HepG2 (cell line): ENCODE measurements around the gene DUSP12.

ENCODE experiments used
- ATF3 ChIP-seq: sonication (generic); formaldehyde crosslinking; IDR thresholded peaks from 2 replicates; pipeline ENCODE4 v1.4.0; 2020; ENCODE audit warnings: missing genetic modification reagents
- CEBPZ ChIP-seq: IDR thresholded peaks from 2 replicates; pipeline ENCODE4 v1.6.1; 2012; ENCODE audit warnings: low read length, improper control_type of control experiment
- EP300 ChIP-seq, 3 experiments: sonication (generic) in 1 of 3; formaldehyde crosslinking in 1 of 3; IDR thresholded peaks; 2 replicates each; pipeline versions ENCODE4 v1.5.1 to v1.6.1; 2011 to 2020; ENCODE audit warnings: low read depth in 2 of 3, low read length in 2 of 3, borderline replicate concordance in 1 of 3, improper control_type of control experiment in 1 of 3, mild to moderate bottlenecking in 1 of 3, missing genetic modification reagents in 1 of 3, moderate library complexity in 1 of 3
- FOXA1 ChIP-seq, 2 experiments: fragments of 450-650 bp in 1 of 2; sonication (generic) in 1 of 2; formaldehyde crosslinking in 1 of 2; IDR thresholded peaks; 2 replicates each; pipeline versions ENCODE4 v1.4.0 to v1.6.1; 2016 to 2020; ENCODE audit warnings: missing genetic modification reagents in 1 of 2
- JDP2 ChIP-seq: sonication (generic); formaldehyde crosslinking; IDR thresholded peaks from 2 replicates; pipeline ENCODE4 v1.8.1; 2022; ENCODE audit warnings: missing genetic modification reagents, borderline replicate concordance
- MAFK ChIP-seq, 2 experiments: IDR thresholded peaks in 1 of 2; conservative IDR thresholded peaks in 1 of 2; 2 replicates each; pipeline ENCODE4 v1.6.1; 2011; ENCODE audit warnings: improper control_type of control experiment in 2 of 2, low read length in 2 of 2
- MED13 ChIP-seq: sonication (generic); formaldehyde crosslinking; IDR thresholded peaks from 2 replicates; pipeline ENCODE4 v1.5.0; 2020; ENCODE audit warnings: missing genetic modification reagents
- NFYB ChIP-seq: sonication (generic); formaldehyde crosslinking; IDR thresholded peaks from 2 replicates; pipeline ENCODE4 v1.4.0; 2020; ENCODE audit warnings: missing genetic modification reagents
- POLR2AphosphoS2 ChIP-seq: IDR thresholded peaks from 2 replicates; pipeline ENCODE4 v1.6.1; 2011; ENCODE audit warnings: low read depth, low read length, improper control_type of control experiment
- RFXANK ChIP-seq: IDR thresholded peaks from 2 replicates; pipeline ENCODE4 v1.6.1; 2016
- ZNF383 ChIP-seq: sonication (generic); formaldehyde crosslinking; IDR thresholded peaks from 2 replicates; pipeline ENCODE4 v1.4.0; 2020; ENCODE audit warnings: missing genetic modification reagents, mild to moderate bottlenecking, borderline replicate concordance
- ZSCAN20 ChIP-seq: sonication (generic); formaldehyde crosslinking; IDR thresholded peaks from 2 replicates; pipeline ENCODE4 v1.4.0; 2020; ENCODE audit warnings: missing genetic modification reagents, mild to moderate bottlenecking, borderline replicate concordance

DNA sequence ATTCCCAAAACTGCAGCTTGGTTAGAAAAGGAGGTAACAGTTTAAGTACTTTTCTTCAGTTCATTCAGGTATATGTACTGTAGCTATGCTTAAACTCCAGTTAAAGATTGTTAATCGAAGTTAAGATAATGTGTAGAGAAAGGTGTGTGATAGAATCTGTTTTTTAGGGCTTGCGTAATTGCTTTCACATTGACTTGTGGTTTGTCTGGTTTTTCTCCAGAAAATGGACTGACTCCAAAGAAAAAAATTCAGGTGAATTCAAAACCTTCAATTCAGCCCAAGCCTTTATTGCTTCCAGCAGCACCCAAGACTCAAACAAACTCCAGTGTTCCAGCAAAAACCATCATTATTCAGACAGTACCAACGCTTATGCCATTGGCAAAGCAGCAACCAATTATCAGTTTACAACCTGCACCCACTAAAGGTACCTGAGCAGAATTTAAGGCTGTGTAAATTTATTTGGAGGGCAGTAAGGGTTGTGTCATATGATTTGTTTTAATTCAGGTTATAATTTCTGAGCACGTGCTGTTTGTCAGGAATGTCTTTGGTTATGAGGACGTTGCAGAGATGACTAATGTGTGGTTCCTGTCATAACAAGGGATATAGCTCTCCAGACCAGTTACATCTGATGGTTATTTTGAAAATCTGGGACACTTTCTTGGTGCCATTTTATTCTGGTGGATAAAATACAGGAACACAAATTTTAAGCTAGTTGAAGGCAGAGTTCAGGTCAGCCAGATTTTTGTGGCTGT is 42.5 kb downstream of the DUSP12 start:
- no peak for TF ChIP-seq CEBPZ
- TF ChIP-seq JDP2: no peak
- TF ChIP-seq POLR2AphosphoS2: no peak
- no peak for TF ChIP-seq FOXA1 (IDR thresholded peaks at IDR 0.05)
- TF ChIP-seq FOXA1 (CRISPR knock-in tag; IDR thresholded peaks at IDR 0.05): no peak
- no peak for TF ChIP-seq RFXANK (CRISPR knock-in tag)
- no peak for TF ChIP-seq NFYB
- TF ChIP-seq ZSCAN20 (CRISPR knock-in tag): no peak
- no peak for TF ChIP-seq ATF3 (CRISPR knock-in tag)
- no peak for TF ChIP-seq MED13 (CRISPR knock-in tag)
- TF ChIP-seq MAFK (conservative IDR thresholded peaks at IDR 0.05 in 1 of 2, IDR thresholded peaks at IDR 0.05 in 1 of 2; ENCODE audit: low read length in 2 of 2): no peak
- no peak for TF ChIP-seq EP300 (IDR thresholded peaks at IDR 0.05; ENCODE audit: low read depth in 2 of 2, low read length in 2 of 2)
- no peak for TF ChIP-seq EP300 (CRISPR knock-in tag; IDR thresholded peaks at IDR 0.05; ENCODE audit: borderline replicate concordance)
- TF ChIP-seq ZNF383 (CRISPR knock-in tag): no peak
